HCT116 (cell line): Measurements from ENCODE around the gene LMNTD2. TPM values are rescaled to one million over a fixed set of nuclear protein-coding genes. Genes with fewer than 3 reads are reported as not detected.

Experiments
- ATAC-seq: fragments of 200-7000 bp; cut with Tn5 transposase; 2 replicates; pipeline ENCODE4 v1.9.1; 2020; ENCODE audit warnings: mild to moderate bottlenecking, moderate library complexity
- BruUV-seq: library from RNA; stranded (reverse); fragments of 400-500 nt; replicated peaks from 2 replicates; lab custom pipeline; 2021; lab: Mats Ljungman, UMichigan
- CTCF ChIA-PET: fragments of 300-600 bp; sonication (Branson Sonifier 250); formaldehyde crosslinking; loops from one replicate; lab custom pipeline; 2021; ENCODE audit warnings: antibody characterized with exemption; lab: Charles Lee
- POLR2A ChIA-PET: fragments of 300-600, 350-600 bp; sonication (Branson Sonifier 250); formaldehyde crosslinking; loops from one replicate; lab custom pipeline; 2021; ENCODE audit warnings: antibody characterized with exemption; lab: Charles Lee
- RAD21 ChIA-PET, 2 experiments: fragments of 300-600 bp; sonication (Branson Sonifier 250); formaldehyde crosslinking; loops; one replicate each; lab custom pipeline; 2023; ENCODE audit warnings: low total read pairs in 2 of 2; ENCODE audit not compliant: uncharacterized antibody in 2 of 2, unreplicated experiment in 2 of 2, low non-redundant PET in 1 of 2; lab: Charles Lee
- DNase-seq: peaks from one replicate; pipeline ENCODE4 v3.0.0-alpha.2; 2010; ENCODE audit warnings: low read depth, low spot score
- H2AFZ ChIP-seq: fragments of 200-600 bp; shearing (Covaris generic), sonication (generic); 2 replicates; pipeline ENCODE4 v1.6.1; 2017; ENCODE audit warnings: low read depth, mixed run types, mixed read lengths, antibody characterized with exemption, low read length; ENCODE audit not compliant: poor library complexity, severe bottlenecking
- H3K27ac ChIP-seq: 2 replicates; pipeline ENCODE4 v1.5.1; 2012; ENCODE audit warnings: low read depth, low read length
- H3K27me3 ChIP-seq: fragments of 200-600 bp; sonication (generic); 2 replicates; pipeline ENCODE4 v1.6.1; 2016; ENCODE audit warnings: mixed run types, low read length, mixed read lengths; ENCODE audit not compliant: insufficient read depth
- H3K36me3 ChIP-seq, 2 experiments: fragments of 200-500 bp in 1 of 2; fragments of 200-600 bp in 1 of 2; sonication (Bioruptor generic) in 1 of 2; sonication (generic) in 1 of 2; 2 replicates each; pipeline versions ENCODE4 v1.5.1 to v1.6.1; 2014 to 2016; ENCODE audit warnings: low read length in 2 of 2, inconsistent platforms in 1 of 2, mixed read lengths in 1 of 2, mixed run types in 1 of 2; ENCODE audit not compliant: insufficient read depth in 2 of 2, control insufficient read depth in 1 of 2
- H3K4me1 ChIP-seq, 2 experiments: fragments of 200-600 bp in 1 of 2; sonication (generic) in 1 of 2; 2 replicates each; pipeline versions ENCODE4 v1.5.1 to v1.6.1; 2012 to 2017; ENCODE audit warnings: low read length in 2 of 2, inconsistent platforms in 1 of 2, mild to moderate bottlenecking in 1 of 2, mixed read lengths in 1 of 2, mixed run types in 1 of 2, moderate library complexity in 1 of 2; ENCODE audit not compliant: insufficient read depth in 2 of 2, control insufficient read depth in 1 of 2
- H3K4me2 ChIP-seq: fragments of 200-600 bp; sonication (generic); 2 replicates; pipeline ENCODE4 v1.6.1; 2017; ENCODE audit warnings: mixed run types, low read length, mixed read lengths
- H3K4me3 ChIP-seq, 2 experiments: fragments of 200-600 bp in 1 of 2; sonication (generic) in 1 of 2; replicated peaks in 1 of 2; 2 replicates each; pipeline ENCODE4 v1.5.1; 2011 to 2016; ENCODE audit warnings: low read length in 2 of 2, control low read depth in 1 of 2, low read depth in 1 of 2, mild to moderate bottlenecking in 1 of 2, mixed read lengths in 1 of 2, mixed run types in 1 of 2
- H3K79me2 ChIP-seq: fragments of 200-600 bp; sonication (generic); 2 replicates; pipeline ENCODE4 v1.6.1; 2017; ENCODE audit warnings: mild to moderate bottlenecking, mixed run types, low read length, moderate library complexity, mixed read lengths; ENCODE audit not compliant: insufficient read depth
- H3K9ac ChIP-seq: fragments of 200-600 bp; sonication (generic); 2 replicates; pipeline ENCODE4 v1.6.1; 2016; ENCODE audit warnings: low read length, mixed read lengths
- H3K9me2 ChIP-seq: fragments of 200-600 bp; sonication (generic), shearing (Covaris generic); 2 replicates; pipeline ENCODE4 v1.6.1; 2017; ENCODE audit warnings: mixed run types, mild to moderate bottlenecking, moderate library complexity; ENCODE audit not compliant: insufficient read depth
- H3K9me3 ChIP-seq, 2 experiments: fragments of 200-500 bp in 1 of 2; fragments of 200-600 bp in 1 of 2; sonication (Bioruptor generic) in 1 of 2; sonication (generic) in 1 of 2; 2 replicates each; pipeline ENCODE4 v1.6.1; 2014 to 2017; ENCODE audit warnings: low read length in 2 of 2, mixed read lengths in 2 of 2, inconsistent platforms in 1 of 2, low read depth in 1 of 2, mild to moderate bottlenecking in 1 of 2, mixed run types in 1 of 2, moderate library complexity in 1 of 2; ENCODE audit not compliant: control insufficient read depth in 1 of 2, insufficient read depth in 1 of 2
- H4K20me1 ChIP-seq: fragments of 200-600 bp; sonication (generic), shearing (Covaris generic); 2 replicates; pipeline ENCODE4 v1.6.1; 2017; ENCODE audit warnings: mixed run types, mild to moderate bottlenecking, moderate library complexity; ENCODE audit not compliant: insufficient read depth
- EGR1 ChIP-seq: IDR thresholded peaks from 2 replicates; pipeline ENCODE4 v1.6.1; 2012; ENCODE audit warnings: low read depth
- EZH2phosphoT487 ChIP-seq: fragments of 200-600 bp; IDR thresholded peaks from 2 replicates; pipeline ENCODE4 v1.6.1; 2018; ENCODE audit warnings: antibody characterized with exemption, borderline replicate concordance
- FOSL1 ChIP-seq: IDR thresholded peaks from 2 replicates; pipeline ENCODE4 v1.6.1; 2012; ENCODE audit warnings: low read depth
- JUND ChIP-seq: IDR thresholded peaks from 2 replicates; pipeline ENCODE4 v1.6.1; 2012
- SP1 ChIP-seq: IDR thresholded peaks from 2 replicates; pipeline ENCODE4 v1.6.1; 2012; ENCODE audit warnings: low read depth
- ZBTB33 ChIP-seq: IDR thresholded peaks from 2 replicates; pipeline ENCODE4 v1.6.1; 2011; ENCODE audit warnings: mild to moderate bottlenecking, low read length, moderate library complexity; ENCODE audit not compliant: insufficient replicate concordance; ENCODE audit errors: extremely low read depth
- ZFX ChIP-seq: fragments of 450-650 bp; IDR thresholded peaks from 2 replicates; pipeline ENCODE4 v1.6.1; 2017
- ZNF274 ChIP-seq: fragments of 200-500 bp; sonication (Bioruptor generic); IDR thresholded peaks from 2 replicates; pipeline ENCODE4 v1.6.1; 2014; ENCODE audit warnings: mild to moderate bottlenecking, low read depth, low read length, inconsistent platforms
- intact Hi-C: fragments of 100-400 bp; cut with micrococcal nuclease; formaldehyde crosslinking; loops from 2 replicates; pipeline ENCODE4 v1.10.0; 2022
- total RNA-seq: library from RNA; stranded (reverse); gene quantifications from one replicate; pipeline ENCODE4 v1.2.1, GENCODE V29; 2021; ENCODE audit not compliant: unreplicated experiment

LMNTD2 gene
- total RNA-seq, 1 experiment from 2014 or later = 9.5 TPM

- H4K20me1 ChIP-seq = no peaks in the 10 kb centered on the region
- RAD21 ChIA-PET = no interaction called here
- H3K36me3 ChIP-seq = 0 out of 4 replicates have a peak, but pooled peaks cover 0 to 3% of the 10 kb centered on the region in 2 experiments
- peaks cover 15% of the 10 kb centered on the region for H3K79me2 ChIP-seq
- no peak overlapping the region for H3K4me2 ChIP-seq
- H3K9me2 ChIP-seq = no peaks in the 10 kb centered on the region
- H3K4me1 ChIP-seq = peaks cover 23 to 65% of the 10 kb centered on the region in 2 experiments
- no peak for TF ChIP-seq SP1
- no peak for TF ChIP-seq EZH2phosphoT487
- TF ChIP-seq EGR1 = no peak
- no peak for TF ChIP-seq FOSL1
- TF ChIP-seq ZNF274 = no peak
- TF ChIP-seq ZFX = no peak
- no peak for TF ChIP-seq JUND
- no peak for TF ChIP-seq ZBTB33
- POLR2A ChIA-PET = interaction anchor here (2.1 kb wide), 1 partner anchor 13 kb away, joined by 8 read pairs; the partner anchor contains the start of gene PHRF1
- intact Hi-C loops = no loop called here
- H3K27ac ChIP-seq = peak overlapping the region; percentile 17; the same call in 1 of the 2 replicates
- H3K27me3 ChIP-seq = no peaks in the 10 kb centered on the region
- ATAC-seq (no peak), DNase-seq (no peak)
- CTCF ChIA-PET = no interaction called here
- no TSS peak for BruUV-seq
- no peaks in the 10 kb centered on the region for H3K9me3 ChIP-seq
- H3K4me3 ChIP-seq = no peak overlapping the region
- no peak overlapping the region for H2AFZ ChIP-seq
- no peak overlapping the region for H3K9ac ChIP-seq
These were observed 2.7 kb upstream of the LMNTD2 start for GRCh38 chr11:563066-563811.
